ENCODE results near the gene IL1A. TPM values are rescaled to one million over a fixed set of nuclear protein-coding genes. Genes with fewer than 3 reads are reported as not detected.

The IL1A gene
- total and polyA plus RNA-seq, 9 of the 15 experiments (the other 6 are each of a cell fraction or from before 2014, with no cell fraction given): 0.03 to 0.27 (median 0.14) TPM; not detected in 2

- no peak for TF ChIP-seq YY1 (IDR thresholded peaks at IDR 0.05; ENCODE audit: borderline replicate concordance in 1 of 3, control insufficient read depth in 1 of 3, extremely low read depth in 1 of 3, insufficient read depth in 3 of 3, insufficient read length in 1 of 3, insufficient replicate concordance in 2 of 3, low read depth in 1 of 3, low read length in 2 of 3)
- no peak for TF ChIP-seq FOXJ2 (tag; IDR thresholded peaks at IDR 0.05)
- 0 out of 2 replicates have a peak, but pooled peaks have one; percentile 18 for TF ChIP-seq BCOR (IDR thresholded peaks at IDR 0.05)
- TF ChIP-seq AFF1 (IDR thresholded peaks at IDR 0.05; ENCODE audit: low read depth in 1 of 2, partially characterized antibody in 2 of 2): no peak
- TF ChIP-seq MGA (IDR thresholded peaks at IDR 0.05): no peak
- no peak for TF ChIP-seq PCBP1 (IDR thresholded peaks at IDR 0.05; ENCODE audit: low read depth, low read length, poor library complexity, severe bottlenecking)
- TF ChIP-seq ELK1 (CRISPR knock-in tag; IDR thresholded peaks at IDR 0.05): no peak
- TF ChIP-seq HDAC2 (IDR thresholded peaks at IDR 0.05): peak; percentile 58
Observed at GRCh38 chr2:112829101-112829960, 45.0 kb upstream of the IL1A start (continued).

Data from K562 (cell line).